Measurements from ENCODE around the gene SMC1B. TPM values are rescaled to one million over a fixed set of nuclear protein-coding genes. Genes with fewer than 3 reads are reported as not detected.
"Not testable (repeated sequence)": the region's sequence is repeated elsewhere in the genome, so short reads cannot be mapped to it uniquely, and the experiment has no call there.

SMC1B gene
- polyA plus RNA-seq (ENCODE audit: insufficient read length) = 0.06 TPM

DNA sequence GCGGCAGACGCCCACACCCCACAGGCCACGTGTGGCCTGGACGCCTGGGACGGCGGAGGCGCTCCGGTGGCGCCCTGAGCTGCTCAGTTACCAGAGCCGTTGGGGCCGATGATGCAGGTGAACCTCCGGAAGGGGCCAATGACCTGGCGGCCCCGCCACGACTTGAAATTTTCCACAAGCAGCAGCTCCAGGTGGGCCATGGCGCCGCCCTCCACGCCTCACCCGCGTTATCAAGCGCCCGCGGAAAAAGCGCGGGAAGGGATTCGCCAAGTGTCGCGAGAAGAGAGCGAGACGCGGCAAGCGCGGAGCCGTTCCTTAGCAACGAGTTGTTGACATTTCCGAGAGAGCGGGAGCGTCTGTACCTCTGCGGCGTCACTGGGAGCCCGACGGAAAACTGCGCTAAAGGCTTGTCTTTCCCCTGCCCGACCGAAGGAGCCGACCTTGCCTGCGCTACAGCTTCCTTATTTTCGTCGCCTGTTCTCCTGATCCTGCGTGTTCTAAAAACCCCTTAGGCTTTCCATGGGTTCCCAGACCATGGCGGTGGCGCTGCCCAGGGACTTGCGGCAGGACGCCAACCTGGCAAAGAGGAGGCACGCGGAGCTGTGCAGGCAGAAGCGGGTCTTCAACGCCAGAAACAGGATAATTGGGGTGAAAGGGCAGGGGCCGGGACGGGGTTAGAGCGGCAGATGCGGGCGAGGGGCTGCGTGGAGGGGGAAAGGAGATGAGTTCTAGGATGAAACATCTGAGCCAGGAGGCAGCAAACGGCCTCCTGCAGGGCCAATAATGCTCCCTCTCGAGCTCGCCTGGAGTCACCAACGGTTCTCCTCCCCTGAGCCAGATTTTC lies at the start of gene SMC1B, which contains the start of gene RIBC2:
Gene SMC1B, minus strand, starts transcription at position 232 of the 844 bp plus-strand sequence. Its CDS starts 32 bp downstream, at position 200.
Gene RIBC2, plus strand, starts transcription at position 326 of the 844 bp plus-strand sequence. Its CDS starts 194 bp downstream, at position 520.
- peak; percentile 85 for DNase-seq

DNA sequence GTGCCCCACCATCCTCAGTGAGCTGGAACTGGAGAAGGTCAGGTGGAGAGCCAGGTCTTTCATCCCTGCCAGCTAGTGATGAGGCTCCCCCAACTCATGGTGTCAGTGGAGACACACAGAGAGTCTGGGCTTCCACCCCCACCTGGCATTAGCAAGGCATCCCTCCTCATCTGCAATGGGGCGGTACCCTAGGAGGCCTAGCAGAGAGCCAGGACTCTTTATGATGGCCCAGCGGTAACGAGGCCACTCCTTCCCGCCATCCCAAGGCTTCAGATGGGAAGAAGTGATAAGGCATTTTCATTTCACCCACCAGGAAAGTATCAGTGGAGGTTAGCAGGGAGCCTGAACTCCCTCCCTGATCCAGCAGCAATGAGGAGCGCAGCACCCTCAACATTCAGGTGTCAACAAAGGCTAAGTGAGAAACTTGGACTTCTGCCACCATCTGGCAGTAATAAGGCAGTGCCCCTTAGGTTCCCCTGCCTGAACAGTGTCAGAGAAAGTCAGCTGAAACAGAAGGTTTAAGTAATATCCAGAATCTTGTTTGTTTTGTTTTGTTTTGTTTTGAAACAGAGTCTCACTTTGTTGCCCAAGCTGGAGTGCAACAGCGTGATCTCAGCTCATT lies 48.7 kb upstream of the SMC1B start:
- DNase-seq = no peak

- DNase-seq = peak; percentile 94
Observed at GRCh38 chr22:45460288-45461109, 47.1 kb upstream of the SMC1B start.

DNA sequence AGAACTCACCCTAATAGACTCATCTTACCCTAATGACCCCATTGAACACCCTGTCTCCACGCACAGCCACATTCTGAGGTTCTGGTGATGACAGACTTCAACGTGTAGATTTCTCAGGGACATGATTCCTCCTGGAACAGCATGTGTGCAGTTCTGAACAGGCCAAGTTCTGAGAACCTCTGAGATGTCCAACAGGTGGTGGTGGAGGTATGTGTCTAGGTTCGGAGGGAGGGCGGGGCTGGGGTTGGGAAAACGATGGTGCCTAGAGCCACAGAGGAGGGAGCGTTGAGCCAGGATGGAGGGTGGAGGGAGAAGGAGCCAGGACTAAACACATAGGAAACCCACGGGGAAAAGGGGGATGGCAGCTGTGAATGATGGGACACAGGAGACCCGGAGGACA lies 45.8 kb upstream of the SMC1B start:
- DNase-seq = no peak

DNA sequence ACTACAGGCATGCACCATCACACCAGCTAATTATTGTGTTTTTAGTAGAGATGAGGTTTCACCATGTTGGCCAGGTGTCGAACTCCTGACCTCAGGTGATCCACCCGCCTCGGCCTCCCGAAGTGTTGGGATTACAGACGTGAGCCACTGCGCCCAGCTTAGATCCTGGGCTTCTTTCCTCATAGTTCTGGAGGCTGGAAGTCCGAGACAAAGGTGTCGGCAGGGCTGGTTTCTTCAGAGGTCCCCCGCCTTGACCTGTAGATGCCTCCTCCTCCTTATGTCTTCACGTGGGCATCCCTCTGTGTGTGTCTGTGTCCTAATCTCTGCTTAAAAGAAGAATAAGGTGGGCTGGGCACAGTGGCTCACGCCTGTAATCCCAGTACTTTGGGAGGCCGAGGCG lies 45.1 kb upstream of the SMC1B start:
- DNase-seq = no peak

GRCh38 chr22:45456811-45457210 lies 43.4 kb upstream of the SMC1B start:
- DNase-seq = no peak

GRCh38 chr22:45455621-45456020 lies 42.2 kb upstream of the SMC1B start:
- DNase-seq = no peak

DNA sequence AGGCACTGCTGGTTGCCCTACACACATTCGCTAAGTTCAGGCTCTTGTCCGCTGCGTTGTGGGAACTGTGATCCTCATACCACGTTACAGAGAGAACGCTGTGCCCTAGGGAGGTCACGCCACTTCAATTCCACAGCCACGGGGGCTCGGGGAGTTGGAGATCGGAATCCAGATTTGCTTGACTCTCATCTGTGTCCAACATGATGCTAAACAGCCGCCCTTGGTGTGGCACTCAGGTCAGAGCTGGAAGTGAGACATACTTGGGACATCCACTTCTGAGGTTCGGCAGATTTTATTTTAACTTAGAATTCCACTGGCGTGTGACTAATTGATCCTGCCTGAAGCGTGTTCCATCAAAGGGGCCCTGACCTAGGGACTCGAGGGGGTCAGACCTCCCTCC lies 41.8 kb upstream of the SMC1B start:
- no peak for DNase-seq

GRCh38 chr22:45454275-45454674 lies 40.9 kb upstream of the SMC1B start:
- no peak for DNase-seq

DNA sequence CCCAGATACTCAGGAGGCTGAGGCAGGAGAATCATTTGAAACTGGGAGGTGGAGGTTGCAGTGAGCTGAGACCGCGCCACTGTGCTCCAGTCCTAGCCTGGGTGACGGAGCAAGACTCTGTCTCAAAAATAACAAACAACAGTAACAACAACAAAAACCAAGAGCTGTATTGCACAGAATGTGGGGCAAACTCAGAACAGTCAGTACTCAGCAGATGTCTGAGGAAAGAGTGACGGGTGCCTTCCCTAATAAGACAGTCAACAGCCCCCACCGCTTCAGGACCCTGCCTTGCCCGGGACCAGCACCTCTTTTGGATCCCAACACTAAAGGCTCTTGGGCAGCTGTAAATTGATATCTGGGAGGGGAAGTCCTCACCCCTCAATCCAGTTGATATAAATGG lies 40.4 kb upstream of the SMC1B start:
- no peak for DNase-seq

DNA sequence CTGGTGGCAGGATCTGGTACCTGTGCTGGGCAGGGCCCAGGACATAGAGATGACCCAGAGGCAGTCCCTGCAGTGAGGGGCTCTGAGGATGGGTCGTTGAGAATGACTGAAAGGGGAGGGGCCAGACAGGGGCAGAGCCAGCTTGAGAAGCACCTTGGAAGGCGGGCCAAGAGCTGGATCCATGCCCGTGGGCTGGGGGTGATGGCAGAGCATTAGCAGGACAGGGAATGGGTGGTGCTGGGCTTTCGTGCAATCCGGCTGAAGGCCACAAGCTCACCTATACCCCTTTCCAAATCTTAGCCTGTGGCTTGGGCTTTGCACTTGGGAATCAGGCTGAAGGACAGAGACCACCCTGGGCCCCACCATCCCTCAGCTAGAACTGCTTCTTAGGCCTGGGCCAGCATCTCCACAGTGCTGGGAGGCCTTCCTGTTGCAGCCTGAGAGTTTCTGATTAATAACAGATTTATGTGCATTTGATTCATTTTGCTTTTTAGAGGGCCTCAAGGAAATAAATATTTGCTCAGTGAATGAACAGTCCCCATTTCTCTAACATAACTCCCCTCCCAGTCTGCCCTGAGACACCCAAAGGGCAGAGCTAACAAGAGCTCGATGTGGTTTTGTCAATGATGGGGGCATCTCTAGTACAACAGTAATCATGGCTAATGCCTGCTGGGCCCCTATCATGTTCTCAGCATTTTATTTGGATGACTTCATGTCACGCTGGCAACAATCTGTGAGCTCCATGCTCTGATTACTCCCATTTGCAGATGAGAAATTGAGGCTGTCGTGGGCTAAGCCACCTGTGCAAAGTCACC lies 39.4 kb upstream of the SMC1B start:
- no peak for DNase-seq

DNA sequence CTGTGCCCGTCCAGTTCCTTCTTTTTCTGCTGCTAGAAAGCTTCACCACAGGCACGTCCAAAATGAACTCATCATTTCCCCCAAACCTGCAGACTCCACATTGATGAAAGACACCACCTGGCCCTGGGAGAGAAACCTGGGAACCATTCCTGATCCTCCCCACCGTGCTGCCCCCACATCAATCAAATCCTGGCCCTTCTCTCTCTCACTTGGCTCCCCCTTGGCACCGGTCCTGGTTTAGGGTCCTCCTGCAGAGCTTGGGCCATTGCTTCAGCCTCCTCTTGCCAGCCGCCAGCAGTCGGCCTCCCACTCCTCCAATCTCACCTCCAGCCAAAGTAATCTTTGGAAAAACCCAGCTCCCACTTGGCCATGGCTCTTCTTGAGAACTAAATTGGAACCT lies 38.6 kb upstream of the SMC1B start:
- DNase-seq = peak; percentile 70

- DNase-seq = peak; percentile 80
Observed at GRCh38 chr22:45450921-45451651, 37.7 kb upstream of the SMC1B start.

DNA sequence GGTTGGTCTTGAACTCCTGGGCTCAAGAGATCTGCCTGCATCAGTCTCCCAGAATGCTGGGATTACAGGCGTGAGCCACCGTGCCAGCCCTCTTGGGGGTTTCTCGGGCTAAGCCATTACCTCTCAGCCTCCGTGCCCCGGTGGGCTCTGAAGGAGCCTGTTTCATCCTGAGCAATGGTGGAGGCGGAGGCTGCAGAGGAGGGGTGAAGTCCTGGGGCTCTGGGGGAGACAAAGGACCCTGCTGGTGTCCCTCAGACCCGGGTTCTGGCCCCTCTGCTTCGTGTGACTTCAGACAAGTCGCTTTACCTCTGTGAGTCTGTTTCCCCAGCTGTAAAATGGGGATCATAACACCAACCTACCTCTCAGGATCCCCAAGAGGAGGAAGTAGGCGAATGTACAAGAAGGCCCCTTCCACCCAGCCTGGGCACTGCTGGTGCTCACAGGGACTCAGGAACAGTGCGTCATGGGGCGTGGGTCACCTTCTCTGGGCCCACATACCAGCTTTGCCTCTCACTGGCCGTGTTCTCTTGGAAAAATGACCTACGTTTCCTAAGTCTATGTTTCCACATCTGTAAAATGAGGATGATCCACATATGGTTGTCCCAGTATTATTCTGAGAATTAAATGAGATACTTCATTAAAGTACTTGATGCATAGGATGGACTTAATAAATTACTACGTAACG lies 36.8 kb upstream of the SMC1B start:
- DNase-seq = no peak

GRCh38 chr22:45449442-45449841 lies 36.0 kb upstream of the SMC1B start:
- not testable (repeated sequence) for DNase-seq

GRCh38 chr22:45448431-45448830 lies 35.0 kb upstream of the SMC1B start:
- peak; percentile 69 for DNase-seq

GRCh38 chr22:45447596-45447995 lies 34.2 kb upstream of the SMC1B start:
- DNase-seq = not testable (repeated sequence)

- DNase-seq = no peak
Observed at GRCh38 chr22:45446216-45446615, 32.8 kb upstream of the SMC1B start.

DNA sequence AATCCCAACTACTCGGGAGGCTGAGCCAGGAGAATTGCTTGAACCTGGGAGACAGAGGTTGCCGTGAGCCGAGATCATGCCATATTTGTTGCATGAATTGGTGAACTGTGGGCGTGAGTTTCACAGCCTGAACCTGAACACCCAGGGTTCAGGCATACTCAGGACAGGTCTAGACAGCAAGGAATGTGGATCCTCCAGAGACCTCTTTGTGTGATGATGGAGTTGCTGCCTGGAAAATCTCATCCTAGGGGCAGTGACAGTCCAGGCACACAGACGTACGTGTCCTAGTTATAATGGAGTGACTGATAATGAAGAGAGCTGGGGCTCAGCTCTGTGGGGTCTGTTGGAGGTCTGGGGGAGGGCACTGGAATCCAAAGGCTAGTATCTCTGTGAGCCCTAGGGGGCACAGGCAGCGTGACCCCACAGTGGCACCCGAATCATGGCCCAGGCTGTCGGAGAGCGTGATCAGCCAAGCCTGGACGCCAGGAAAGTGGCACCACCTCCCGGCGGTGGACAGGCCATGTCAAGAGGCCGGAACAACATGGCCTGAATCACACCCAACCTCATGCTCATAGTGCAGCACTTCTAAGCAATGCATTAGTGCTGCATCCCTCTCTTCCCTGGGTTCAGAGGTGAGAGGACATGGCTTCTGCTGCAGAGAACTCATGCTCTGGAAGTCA lies 31.8 kb upstream of the SMC1B start:
- no peak for DNase-seq

GRCh38 chr22:45444168-45444567 lies 30.8 kb upstream of the SMC1B start:
- no peak for DNase-seq

Measured in hindlimb muscle (tissue), 1 donor.